H9 (cell line): ENCODE measurements around the gene DUSP2. TPM values are rescaled to one million over a fixed set of nuclear protein-coding genes. Genes with fewer than 3 reads are reported as not detected.

Experiments
- DNase-seq: peaks from one replicate; pipeline ENCODE4 v3.0.0-alpha.2; 2017
- H2AFZ ChIP-seq: one replicate; pipeline ENCODE4 v1.6.1; 2013; ENCODE audit warnings: mild to moderate bottlenecking, low read length, control low read depth, moderate library complexity
- H2AK5ac ChIP-seq: 2 replicates; pipeline ENCODE4 v1.6.1; 2013; ENCODE audit warnings: low read length, control low read depth, mixed read lengths; ENCODE audit not compliant: insufficient read length
- H2BK120ac ChIP-seq: one replicate; pipeline ENCODE4 v1.6.1; 2013; ENCODE audit warnings: low read depth, mild to moderate bottlenecking, low read length, control low read depth, inconsistent platforms; ENCODE audit not compliant: poor library complexity, severe bottlenecking
- H2BK12ac ChIP-seq: 2 replicates; pipeline ENCODE4 v1.6.1; 2013; ENCODE audit warnings: low read length, control low read depth, mixed read lengths, low read depth; ENCODE audit not compliant: insufficient read length
- H2BK15ac ChIP-seq: 2 replicates; pipeline ENCODE4 v1.6.1; 2013; ENCODE audit warnings: low read depth, low read length, control low read depth
- H2BK20ac ChIP-seq: one replicate; pipeline ENCODE4 v1.6.1; 2013; ENCODE audit warnings: low read depth, mild to moderate bottlenecking, low read length, control low read depth, inconsistent platforms; ENCODE audit not compliant: poor library complexity, severe bottlenecking
- H2BK5ac ChIP-seq: 2 replicates; pipeline ENCODE4 v1.6.1; 2013; ENCODE audit warnings: low read length, control low read depth, mixed read lengths; ENCODE audit not compliant: insufficient read length
- H3K14ac ChIP-seq: 2 replicates; pipeline ENCODE4 v1.6.1; 2013; ENCODE audit warnings: low read length, control low read depth; ENCODE audit not compliant: insufficient read depth
- H3K18ac ChIP-seq: 2 replicates; pipeline ENCODE4 v1.6.1; 2013; ENCODE audit warnings: low read depth, mild to moderate bottlenecking, mixed read lengths, low read length, control low read depth; ENCODE audit not compliant: insufficient read length
- H3K23ac ChIP-seq: 2 replicates; pipeline ENCODE4 v1.6.1; 2013; ENCODE audit warnings: low read length, control low read depth, mixed read lengths, low read depth; ENCODE audit not compliant: insufficient read length
- H3K23me2 ChIP-seq: 2 replicates; pipeline ENCODE4 v1.6.1; 2013; ENCODE audit warnings: low read depth, mild to moderate bottlenecking, mixed read lengths, low read length, control low read depth; ENCODE audit not compliant: insufficient read length, poor library complexity, severe bottlenecking
- H3K27ac ChIP-seq: 2 replicates; pipeline ENCODE4 v1.5.1; 2013; ENCODE audit warnings: low read length, control low read depth, mixed read lengths, low read depth; ENCODE audit not compliant: insufficient read length
- H3K27me3 ChIP-seq: 2 replicates; pipeline ENCODE4 v1.6.1; 2013; ENCODE audit warnings: low read length, control low read depth, inconsistent platforms; ENCODE audit not compliant: insufficient read depth
- H3K4ac ChIP-seq: 2 replicates; pipeline ENCODE4 v1.6.1; 2013; ENCODE audit warnings: low read depth, mild to moderate bottlenecking, control low read depth, inconsistent platforms, low read length, moderate library complexity
- H3K4me1 ChIP-seq: 2 replicates; pipeline ENCODE4 v1.6.1; 2013; ENCODE audit warnings: low read length, control low read depth, inconsistent platforms; ENCODE audit not compliant: insufficient read depth
- H3K4me2 ChIP-seq: 2 replicates; pipeline ENCODE4 v1.6.1; 2013; ENCODE audit warnings: low read length, control low read depth, mixed read lengths; ENCODE audit not compliant: insufficient read length, insufficient read depth
- H3K56ac ChIP-seq: 2 replicates; pipeline ENCODE4 v1.6.1; 2013; ENCODE audit warnings: low read depth, mild to moderate bottlenecking, mixed read lengths, low read length, control low read depth; ENCODE audit not compliant: insufficient read length
- H3K79me1 ChIP-seq: 2 replicates; pipeline ENCODE4 v1.6.1; 2013; ENCODE audit warnings: low read depth, mild to moderate bottlenecking, moderate library complexity, low read length, control low read depth, inconsistent platforms; ENCODE audit not compliant: insufficient read depth, poor library complexity, severe bottlenecking
- H3K79me2 ChIP-seq: 2 replicates; pipeline ENCODE4 v1.6.1; 2013; ENCODE audit warnings: low read length, control low read depth, inconsistent platforms; ENCODE audit not compliant: insufficient read depth
- H3K9ac ChIP-seq: 2 replicates; pipeline ENCODE4 v1.6.1; 2013; ENCODE audit warnings: low read length, control low read depth, mixed read lengths; ENCODE audit not compliant: insufficient read length; ENCODE audit errors: extremely low read depth
- H3K9me3 ChIP-seq: one replicate; pipeline ENCODE4 v1.6.1; 2013; ENCODE audit warnings: low read depth, low read length, inconsistent platforms; ENCODE audit not compliant: control insufficient read depth
- H3T11ph ChIP-seq: one replicate; pipeline ENCODE4 v1.6.1; 2013; ENCODE audit warnings: mild to moderate bottlenecking, low read length, control low read depth, inconsistent platforms
- H4K20me1 ChIP-seq: one replicate; pipeline ENCODE4 v1.6.1; 2013; ENCODE audit not compliant: control insufficient read depth, insufficient read length, insufficient read depth
- H4K5ac ChIP-seq: 2 replicates; pipeline ENCODE4 v1.6.1; 2013; ENCODE audit warnings: low read depth, mild to moderate bottlenecking, mixed read lengths, low read length, control low read depth; ENCODE audit not compliant: insufficient read length
- H4K8ac ChIP-seq: replicated peaks from 2 replicates; pipeline ENCODE4 v1.6.1; 2013; ENCODE audit warnings: low read length, control low read depth, mixed read lengths, low read depth; ENCODE audit not compliant: insufficient read length
- H4K91ac ChIP-seq: 2 replicates; pipeline ENCODE4 v1.6.1; 2013; ENCODE audit warnings: low read depth, mild to moderate bottlenecking, moderate library complexity, mixed read lengths, low read length, control low read depth; ENCODE audit not compliant: insufficient read length
- H3K27ac Mint-ChIP-seq, 3 experiments: 2 replicates in 2 of 3; 3 replicates in 1 of 3; pipeline ENCODE4 v1.8.0; 2020 to 2021; ENCODE audit warnings: mixed read lengths in 3 of 3, mild to moderate bottlenecking in 1 of 3, moderate library complexity in 1 of 3
- H3K27me3 Mint-ChIP-seq: 2 replicates; pipeline ENCODE4 v1.8.0; 2021; ENCODE audit warnings: low read depth, mild to moderate bottlenecking, moderate library complexity, mixed read lengths
- H3K36me3 Mint-ChIP-seq, 3 experiments: 2 replicates in 2 of 3; 3 replicates in 1 of 3; pipeline ENCODE4 v1.8.0; 2020 to 2021; ENCODE audit warnings: low read depth in 3 of 3, mixed read lengths in 3 of 3; ENCODE audit not compliant: insufficient read depth in 1 of 3
- H3K4me1 Mint-ChIP-seq, 2 experiments: 2 replicates each; pipeline ENCODE4 v1.8.0; 2020; ENCODE audit warnings: mixed read lengths in 2 of 2
- H3K4me3 Mint-ChIP-seq, 2 experiments: 2 replicates in 1 of 2; 3 replicates in 1 of 2; pipeline ENCODE4 v1.8.0; 2020 to 2021; ENCODE audit warnings: mild to moderate bottlenecking in 2 of 2, mixed read lengths in 2 of 2, moderate library complexity in 1 of 2
- H3K9me3 Mint-ChIP-seq, 2 experiments: 2 replicates in 1 of 2; 3 replicates in 1 of 2; pipeline ENCODE4 v1.8.0; 2020; ENCODE audit warnings: mild to moderate bottlenecking in 2 of 2, mixed read lengths in 2 of 2, moderate library complexity in 1 of 2
- WGBS: extraction: QIAGEN DNeasy Blood & Tissue Kit; methylation state at CpG from one replicate; pipeline ENCODE4 v1.1.7; 2013; ENCODE audit warnings: missing lambda C conversion rate, low lambda C conversion rate, mixed read lengths; ENCODE audit not compliant: insufficient read length; ENCODE audit errors: extremely low coverage; 5-methylcytosine and 5-hydroxymethylcytosine counted together
- total RNA-seq: library from RNA; stranded (reverse); gene quantifications from 2 replicates; pipeline ENCODE4 v1.2.1, GENCODE V29; 2021
- TF ChIP-seq, protein P1 (sequence below): fragments of 200-600 bp; sonication (generic); conservative IDR thresholded peaks from 3 replicates; pipeline ENCODE4 v1.8.0; 2021; ENCODE audit warnings: antibody characterized with exemption, mild to moderate bottlenecking

The DUSP2 gene
- total RNA-seq, 1 experiment from 2014 or later = 14.9 TPM

DNA sequence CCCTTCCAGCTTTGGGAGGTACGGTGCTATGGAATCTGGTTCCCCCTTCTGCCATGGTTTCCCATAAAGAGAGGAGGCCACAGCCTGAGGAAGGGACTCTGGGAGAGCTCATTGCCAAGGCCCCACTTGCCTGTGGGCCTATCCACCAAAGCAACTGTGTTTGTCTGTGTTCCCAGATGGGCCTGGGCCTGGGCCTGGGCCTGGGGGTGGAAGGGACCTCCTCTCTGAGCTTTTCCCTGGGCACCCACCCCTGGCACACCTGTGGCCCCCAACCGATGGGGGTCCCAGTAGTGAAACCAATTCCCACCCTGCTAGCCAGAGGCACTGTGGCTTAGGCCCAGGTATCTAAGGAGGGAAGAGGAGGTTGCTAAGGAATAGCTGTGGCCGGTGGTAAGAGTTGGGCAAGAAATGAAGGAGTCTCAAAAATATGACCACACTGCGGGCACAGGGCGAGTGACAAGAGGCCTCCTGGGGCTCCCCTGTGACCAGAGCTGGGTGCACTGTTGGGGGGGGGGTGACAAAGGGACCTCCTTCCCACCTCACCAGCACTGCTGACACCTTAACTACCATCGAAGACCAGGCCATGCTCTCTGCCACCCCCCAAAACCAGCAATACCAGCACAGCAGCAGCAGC, 4.9 kb upstream of the DUSP2 start:
- TF ChIP-seq, protein P1, sequence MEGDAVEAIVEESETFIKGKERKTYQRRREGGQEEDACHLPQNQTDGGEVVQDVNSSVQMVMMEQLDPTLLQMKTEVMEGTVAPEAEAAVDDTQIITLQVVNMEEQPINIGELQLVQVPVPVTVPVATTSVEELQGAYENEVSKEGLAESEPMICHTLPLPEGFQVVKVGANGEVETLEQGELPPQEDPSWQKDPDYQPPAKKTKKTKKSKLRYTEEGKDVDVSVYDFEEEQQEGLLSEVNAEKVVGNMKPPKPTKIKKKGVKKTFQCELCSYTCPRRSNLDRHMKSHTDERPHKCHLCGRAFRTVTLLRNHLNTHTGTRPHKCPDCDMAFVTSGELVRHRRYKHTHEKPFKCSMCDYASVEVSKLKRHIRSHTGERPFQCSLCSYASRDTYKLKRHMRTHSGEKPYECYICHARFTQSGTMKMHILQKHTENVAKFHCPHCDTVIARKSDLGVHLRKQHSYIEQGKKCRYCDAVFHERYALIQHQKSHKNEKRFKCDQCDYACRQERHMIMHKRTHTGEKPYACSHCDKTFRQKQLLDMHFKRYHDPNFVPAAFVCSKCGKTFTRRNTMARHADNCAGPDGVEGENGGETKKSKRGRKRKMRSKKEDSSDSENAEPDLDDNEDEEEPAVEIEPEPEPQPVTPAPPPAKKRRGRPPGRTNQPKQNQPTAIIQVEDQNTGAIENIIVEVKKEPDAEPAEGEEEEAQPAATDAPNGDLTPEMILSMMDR = no peak
- Histone ChIP-seq H4K20me1 (no peaks in the 10 kb centered on the region), H3K4me1 (no peaks in the 10 kb centered on the region; the same call in 1 of the 2 replicates), H3K23ac (no peak overlapping the region), H3K27me3 (no peaks in the 10 kb centered on the region; the same call in 1 of the 2 replicates), H4K91ac (no peak overlapping the region), H3K56ac (no peak overlapping the region), H3T11ph (no peak overlapping the region), H4K5ac (no peak overlapping the region), H3K79me2 (no peaks in the 10 kb centered on the region), H2BK12ac (no peak overlapping the region), H3K4me2 (no peak overlapping the region), H2BK15ac (no peak overlapping the region), H3K4ac (no peak overlapping the region), H4K8ac (no peak overlapping the region), H3K23me2 (peaks cover under 1% of the 10 kb centered on the region), H3K14ac (no peak overlapping the region), H2AFZ (no peak overlapping the region), H3K27ac (no peak overlapping the region), H2AK5ac (no peak overlapping the region), H2BK5ac (no peak overlapping the region), H2BK20ac (no peak overlapping the region), H2BK120ac (no peak overlapping the region), H3K18ac (no peak overlapping the region), H3K9me3 (no peaks in the 10 kb centered on the region), H3K9ac (no peak overlapping the region), H3K79me1 (no peaks in the 10 kb centered on the region)
- Mint-ChIP-seq H3K27ac (peak overlapping the region in 1 of 3 experiments; percentile 15; a peak in 1 of 7 replicates), H3K27me3 (peaks cover 26% of the 10 kb centered on the region), H3K9me3 (0 out of 5 replicates have a peak, but pooled peaks cover 0 to 3% of the 10 kb centered on the region in 2 experiments), H3K4me3 (no peak overlapping the region), H3K36me3 (peaks cover 0 to 4% (median 0%) of the 10 kb centered on the region in 3 experiments; a peak in 1 of 7 replicates), H3K4me1 (peaks cover 28 to 54% of the 10 kb centered on the region in 2 experiments)
- no CpG with 5 or more reads among the region's 6 CpGs for whole genome bisulfite sequencing
- peak; percentile 19 for DNase-seq
